Pulmonary artery endothelial cell (primary cell): ENCODE results near the gene NLRP5. TPM values are rescaled to one million over a fixed set of nuclear protein-coding genes. Genes with fewer than 3 reads are reported as not detected.

Source experiments
- total RNA-seq: library from RNA; depleted of rRNA; stranded (reverse); fragments of >200 nt; gene quantifications from 2 replicates; pipeline ENCODE4 v1.2.3, GENCODE V29; 2014

Gene NLRP5
- total RNA-seq, 1 donor from 2014 or later = not detected

Other genes starting within 250 kb of the NLRP5 start
- gene NLRP9, start 248.4 kb upstream of the NLRP5 start, total RNA-seq = under 0.01 TPM in 1 of 2 replicates, not detected in the other
- gene RFPL4A, start 227.7 kb upstream of the NLRP5 start, total RNA-seq = 0.11 and 0.13 TPM in 2 replicates
- gene RFPL4AL1, start 217.7 kb upstream of the NLRP5 start, total RNA-seq = 0.21 TPM in 1 of 2 replicates, not detected in the other
- not detected in 2 replicates for gene NLRP11, start 154.8 kb upstream of the NLRP5 start, total RNA-seq
- gene NLRP4, start 150.2 kb upstream of the NLRP5 start, total RNA-seq = not detected in 2 replicates
- not detected in 2 replicates for gene NLRP13, start 54.4 kb upstream of the NLRP5 start, total RNA-seq
- gene NLRP8, start 38.9 kb upstream of the NLRP5 start, total RNA-seq = not detected in 2 replicates
- gene ZNF787, start 134.5 kb downstream of the NLRP5 start, total RNA-seq = 36.5 and 39.2 TPM in 2 replicates
- 15.5 and 16.0 TPM in 2 replicates for gene ZNF444, start 154.5 kb downstream of the NLRP5 start, total RNA-seq
- not detected in 2 replicates for gene GALP, start 189.2 kb downstream of the NLRP5 start, total RNA-seq
- not detected in 2 replicates for gene ZSCAN5B, start 211.0 kb downstream of the NLRP5 start, total RNA-seq
- not detected in 2 replicates for gene ZSCAN5C, start 215.5 kb downstream of the NLRP5 start, total RNA-seq